ENCODE measurements around the gene PDIK1L. TPM values are rescaled to one million over a fixed set of nuclear protein-coding genes. Genes with fewer than 3 reads are reported as not detected.

Gene PDIK1L
- total and polyA plus RNA-seq, 9 of the 15 experiments (the other 6 are each of a cell fraction or from before 2014, with no cell fraction given): 12.8 to 30.2 (median 21.5) TPM

DNA sequence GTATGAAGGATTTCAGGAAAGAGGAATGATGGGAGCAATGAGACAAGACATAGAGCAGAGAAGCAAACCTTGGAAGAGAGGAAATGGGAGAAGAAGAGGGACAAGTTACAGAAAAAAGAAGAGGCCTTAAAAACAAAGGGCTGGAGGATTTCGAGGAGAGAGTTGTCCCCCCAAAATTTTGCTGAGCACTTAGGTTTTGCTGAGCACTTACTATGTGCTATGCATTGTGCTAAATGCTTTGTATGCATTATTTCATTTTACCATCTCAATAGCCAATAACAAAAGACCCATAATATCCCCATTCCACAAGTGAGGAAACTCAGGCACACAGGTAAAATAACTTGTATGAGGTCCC lies 41.7 kb upstream of the PDIK1L start (continued):
- TF ChIP-seq NONO (IDR thresholded peaks at IDR 0.05; ENCODE audit: low read depth in 2 of 2, low read length in 1 of 2) (no peak), DLX4 (CRISPR knock-in tag; IDR thresholded peaks at IDR 0.05) (no peak), TRIM28 (IDR thresholded peaks at IDR 0.05) (no peak), POLR3A (IDR thresholded peaks at IDR 0.05; ENCODE audit: borderline replicate concordance, extremely low read depth, insufficient read depth, insufficient read length) (peak; percentile 3), KLF6 (CRISPR knock-in tag; IDR thresholded peaks at IDR 0.05; ENCODE audit: borderline replicate concordance) (no peak), TAF15 (IDR thresholded peaks at IDR 0.05; ENCODE audit: low read depth, low read length) (no peak), ZKSCAN3 (CRISPR knock-in tag; IDR thresholded peaks at IDR 0.05) (no peak), POLR2A (conservative IDR thresholded peaks at IDR 0.05) (no peak), ZNF740 (CRISPR knock-in tag; IDR thresholded peaks at IDR 0.05) (no peak), ZNF740 (tag; IDR thresholded peaks at IDR 0.05) (no peak; a peak in 1 of 4 replicates), ZNF316 (IDR thresholded peaks at IDR 0.05) (peak; percentile 95), MAFG (tag; conservative IDR thresholded peaks at IDR 0.05) (peak; percentile 53)
